HG02588 (cell line): Measurements from ENCODE around the gene COL27A1.

Source experiments
- ATAC-seq: cut with Tn5 transposase; IDR thresholded peaks from one replicate; pipeline ENCODE4 v1.9.1; 2021; ENCODE audit warnings: mild to moderate bottlenecking, moderate library complexity; ENCODE audit not compliant: unreplicated experiment

Gene COL27A1

DNA sequence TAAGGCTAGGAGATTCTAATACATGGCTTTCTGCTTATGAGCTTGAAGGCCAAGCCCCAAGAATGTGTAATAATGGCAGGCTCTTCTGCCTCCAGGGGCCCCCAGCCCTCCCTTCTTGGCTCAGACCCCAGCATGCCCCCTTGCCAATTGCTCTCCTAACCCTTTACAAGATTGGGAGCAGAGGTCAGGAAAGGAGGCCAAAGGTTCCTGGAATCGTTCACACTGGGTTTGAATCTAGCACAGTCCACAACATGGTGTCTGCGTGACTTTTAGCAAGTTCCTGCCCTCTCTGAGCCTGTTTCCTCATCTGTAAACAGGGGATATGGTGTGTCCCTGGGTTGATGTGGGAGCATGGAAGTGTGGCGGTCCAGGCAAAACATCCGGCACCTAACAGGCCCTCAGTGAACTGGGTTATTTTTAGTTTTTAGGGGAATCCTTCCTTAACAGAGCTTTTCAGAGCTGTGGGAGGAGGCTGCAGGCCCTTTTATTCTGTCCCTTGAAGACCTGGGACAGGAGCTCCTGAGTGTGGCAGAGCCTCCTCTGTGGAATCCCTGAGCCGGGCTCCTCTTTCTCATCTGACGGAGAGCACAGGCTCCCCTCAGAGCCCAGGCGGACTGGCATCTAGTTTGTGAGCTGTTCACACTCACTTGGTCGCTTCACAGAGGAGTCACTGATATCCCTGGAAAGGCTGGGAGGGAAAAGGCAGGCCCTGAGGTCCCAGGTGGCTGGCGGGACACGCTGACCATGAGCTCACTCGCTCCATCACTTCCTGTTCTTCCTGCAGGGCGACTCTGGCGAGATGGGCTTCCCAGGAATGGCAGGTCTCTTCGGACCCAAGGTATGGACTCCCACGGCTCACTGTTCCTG lies 144.2 kb downstream of the COL27A1 start:
- no peak for ATAC-seq

DNA sequence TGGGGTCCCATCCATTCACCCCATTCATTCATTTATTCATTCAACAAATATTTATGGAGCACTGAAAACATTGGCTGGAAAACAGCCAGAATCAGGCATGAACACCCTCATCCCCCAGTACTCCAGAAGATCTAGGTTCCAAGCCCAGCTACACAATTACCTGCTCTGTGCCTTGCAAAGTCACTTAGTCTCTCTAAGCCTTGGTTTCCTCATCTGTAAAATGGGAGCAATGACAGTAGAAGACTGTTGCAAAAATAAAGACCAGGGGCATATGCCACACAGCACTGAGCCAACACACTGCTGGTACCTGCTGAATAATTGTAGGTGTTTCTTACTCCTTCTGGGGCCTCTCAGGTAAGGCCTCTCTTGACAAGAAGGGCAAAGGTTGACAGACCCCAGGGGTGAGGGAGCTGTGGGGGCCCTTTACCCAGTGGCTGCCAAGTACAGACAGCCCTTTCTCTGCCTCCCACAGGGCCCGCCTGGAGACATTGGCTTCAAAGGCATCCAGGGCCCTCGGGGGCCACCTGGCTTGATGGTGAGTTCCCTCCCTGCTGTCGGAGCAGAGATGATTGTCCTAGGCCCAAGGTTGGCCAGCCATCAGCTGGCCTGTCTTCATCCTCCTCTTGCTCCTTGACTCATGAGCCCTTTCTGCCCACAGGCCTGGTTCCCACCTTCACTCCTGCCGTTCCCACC lies 145.0 kb downstream of the COL27A1 start:
- ATAC-seq, result no peak

DNA sequence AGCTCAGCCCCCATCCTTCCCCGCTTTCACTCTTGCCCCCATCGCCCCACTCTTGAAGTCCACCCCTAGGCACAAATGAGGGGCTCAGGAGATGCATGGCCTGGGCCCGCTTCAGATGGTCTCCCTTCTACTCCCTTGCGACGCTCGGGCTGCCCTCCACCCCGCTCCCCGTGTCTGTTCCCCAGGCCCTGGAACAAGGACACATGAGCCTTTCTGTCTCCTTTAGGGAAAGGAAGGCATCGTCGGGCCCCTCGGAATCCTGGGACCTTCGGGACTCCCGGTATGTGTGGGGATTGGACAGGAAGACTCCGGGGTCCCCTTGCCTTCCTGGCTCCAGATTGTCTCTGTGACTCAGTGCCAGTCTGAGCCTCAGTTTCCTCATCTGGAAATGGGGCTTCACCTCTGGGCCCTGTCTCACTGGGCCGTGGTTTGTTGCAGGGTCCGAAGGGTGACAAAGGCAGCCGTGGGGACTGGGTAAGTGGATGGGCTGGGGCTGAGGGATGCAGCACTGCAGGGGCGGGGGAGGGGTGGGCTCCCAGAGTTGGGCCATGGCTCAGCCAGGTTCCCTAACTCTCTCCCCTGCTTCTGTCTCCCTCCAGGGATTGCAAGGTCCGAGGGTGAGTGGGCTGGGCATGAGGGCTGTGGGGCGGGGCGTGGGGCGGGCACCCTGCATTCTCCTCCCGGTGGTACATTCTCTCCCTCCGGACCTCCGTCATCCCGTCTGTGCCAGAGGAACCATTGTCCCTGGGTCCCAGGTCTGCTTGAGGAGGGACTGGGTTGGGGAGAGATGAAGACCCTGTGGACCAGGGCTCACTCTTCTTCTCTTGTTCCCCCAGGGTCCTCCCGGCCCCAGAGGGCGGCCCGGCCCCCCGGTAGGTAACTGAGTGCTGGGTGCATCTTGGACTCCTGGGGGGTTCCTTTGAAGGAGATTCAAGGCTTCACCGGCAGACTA lies 145.8 kb downstream of the COL27A1 start:
- no peak for ATAC-seq

DNA sequence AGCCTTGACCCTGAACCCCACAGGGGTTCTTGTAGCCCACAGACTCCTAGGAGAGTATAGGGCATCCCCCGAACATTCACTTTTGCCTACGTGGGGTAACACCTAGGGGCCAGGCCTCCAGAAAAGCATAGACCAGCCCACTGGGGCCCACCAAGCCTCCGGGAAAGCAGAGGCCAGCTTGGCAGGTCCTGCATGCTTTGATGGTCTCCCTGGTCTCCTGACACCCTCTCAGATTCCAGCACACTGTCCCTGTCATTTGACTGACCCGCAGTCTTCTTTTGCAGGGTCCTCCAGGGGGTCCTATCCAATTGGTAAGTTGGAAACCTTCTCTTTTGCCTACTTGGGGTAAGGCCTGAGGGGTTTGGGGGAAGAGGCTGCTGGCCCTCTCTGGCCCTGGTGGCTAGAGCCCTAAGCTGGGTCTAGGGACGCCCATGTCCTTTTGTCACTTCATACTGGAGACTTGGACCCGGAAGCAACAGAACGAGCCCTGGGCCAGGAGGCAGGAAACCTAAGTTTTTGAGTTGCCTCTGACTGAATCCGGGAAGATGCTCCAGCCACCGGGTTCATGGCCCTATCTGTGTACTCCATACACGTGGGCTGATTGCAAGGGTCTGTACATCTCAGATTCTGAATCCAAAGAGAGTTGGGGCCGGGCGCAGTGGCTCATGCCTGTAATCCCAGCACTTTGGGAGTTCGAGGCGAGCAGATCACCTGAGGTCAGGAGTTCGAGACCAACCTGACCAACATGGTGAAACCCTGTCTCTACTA lies 146.6 kb downstream of the COL27A1 start:
- no peak for ATAC-seq

DNA sequence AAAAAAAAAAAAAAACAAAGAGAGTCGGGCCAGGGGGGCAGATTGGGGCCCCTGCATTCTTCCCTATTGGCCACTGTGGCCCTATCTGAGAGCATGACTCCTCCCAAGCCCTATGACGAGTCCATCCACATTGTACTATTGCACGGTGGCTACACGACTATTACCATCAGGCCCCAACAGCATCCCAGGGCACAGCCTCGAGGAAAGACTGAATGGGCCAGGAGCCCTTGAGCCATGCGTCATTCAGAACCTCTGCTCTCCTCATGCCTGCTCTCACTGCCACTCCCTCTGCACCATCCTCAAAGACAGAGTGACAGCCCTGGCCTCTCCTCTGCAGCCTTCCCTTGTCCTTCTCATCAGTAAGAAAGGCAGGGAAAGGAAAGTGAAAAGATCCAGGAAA lies 147.4 kb downstream of the COL27A1 start:
- no peak for ATAC-seq

DNA sequence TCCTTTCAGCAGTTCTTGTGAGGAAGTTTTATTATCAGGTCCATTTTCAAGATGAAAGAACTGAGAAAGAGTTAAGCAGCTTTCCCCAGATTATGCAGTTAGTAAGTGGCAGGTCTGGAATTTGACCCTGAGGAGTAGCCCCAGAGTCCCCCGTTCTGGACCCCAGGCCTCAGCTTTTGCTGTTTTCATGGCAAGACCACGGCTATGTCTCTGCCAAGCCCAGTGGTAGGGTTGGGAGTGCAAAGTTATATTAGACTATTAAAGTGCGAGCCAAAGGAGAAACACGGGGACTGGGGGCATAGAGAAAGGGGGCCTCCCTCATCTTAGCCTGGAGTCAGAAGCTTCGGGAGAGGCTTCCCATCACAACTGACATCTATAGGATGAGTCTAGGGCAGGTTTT lies 148.2 kb downstream of the COL27A1 start:
- ATAC-seq, result no peak

DNA sequence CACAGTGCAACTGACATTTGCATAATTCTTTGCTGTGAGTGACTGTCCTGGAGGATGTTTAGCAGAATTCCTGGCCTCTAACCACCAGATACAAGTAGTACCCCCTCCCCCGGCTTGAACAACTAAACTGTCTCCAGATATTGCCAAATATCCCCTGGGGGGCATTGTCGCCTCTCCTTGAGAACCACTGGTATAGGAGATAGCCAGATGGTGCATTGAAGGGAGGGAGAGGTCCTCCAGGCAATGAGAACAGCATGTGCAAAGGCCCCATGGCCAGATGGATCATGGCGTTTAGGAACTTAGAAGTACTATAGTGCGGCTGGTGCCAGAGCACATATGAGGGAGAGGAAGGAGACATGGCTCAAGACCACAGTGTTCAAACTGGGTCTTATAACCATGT lies 148.6 kb downstream of the COL27A1 start:
- no peak for ATAC-seq

DNA sequence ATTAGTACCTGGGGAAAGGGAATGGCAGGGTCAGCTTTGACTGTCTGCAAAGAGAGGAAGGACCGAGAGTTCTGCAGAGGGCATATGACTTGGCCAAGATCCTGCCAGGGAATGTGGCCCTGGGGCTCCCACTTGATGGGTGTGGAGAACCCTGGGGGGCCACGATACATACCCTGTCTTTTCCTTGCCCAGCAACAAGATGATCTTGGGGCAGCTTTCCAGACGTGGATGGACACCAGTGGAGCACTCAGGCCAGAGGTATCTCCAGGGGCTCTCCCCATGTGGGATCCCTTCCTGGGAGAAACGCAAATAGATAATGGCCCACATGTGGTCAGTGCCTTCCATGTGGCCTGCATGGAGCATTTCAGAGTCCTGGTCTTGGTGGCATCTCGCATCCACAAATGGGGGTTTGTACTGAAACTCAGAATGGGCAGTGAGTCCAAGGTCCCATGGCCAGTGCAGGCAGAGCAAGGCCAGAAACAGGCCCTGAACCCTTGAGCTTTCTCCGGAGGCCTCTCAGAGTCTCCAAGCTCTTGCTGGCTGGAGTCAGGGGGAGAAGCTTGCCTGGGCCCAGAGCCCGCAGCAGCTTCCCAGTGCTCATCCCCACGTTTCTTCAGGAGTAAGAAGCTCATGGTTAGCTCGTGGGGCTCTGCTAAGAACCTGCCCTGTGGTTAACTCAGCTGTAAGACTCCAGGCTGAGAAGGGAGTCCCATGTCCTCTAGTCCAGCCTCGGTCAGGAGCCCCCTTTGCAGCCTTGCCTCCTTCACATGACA lies 149.3 kb downstream of the COL27A1 start:
- no peak for ATAC-seq

DNA sequence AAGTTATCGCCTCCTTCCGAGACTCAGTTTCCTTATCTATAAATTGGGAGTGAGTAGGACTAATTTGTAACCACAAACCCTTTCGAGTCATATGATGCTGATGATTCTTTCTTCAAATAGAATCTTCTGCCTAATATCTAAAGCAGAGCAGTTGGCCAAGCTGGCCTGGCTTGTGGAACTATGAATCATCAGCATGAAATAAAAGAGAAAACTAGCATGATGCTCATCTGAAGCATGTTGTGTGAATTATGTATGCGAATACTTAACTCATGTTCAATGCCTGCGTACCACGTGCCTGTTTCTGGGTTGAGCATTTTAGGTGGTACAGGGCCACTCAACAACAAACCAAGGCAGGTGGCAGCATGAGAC lies 152.5 kb downstream of the COL27A1 start:
- ATAC-seq, result no peak

DNA sequence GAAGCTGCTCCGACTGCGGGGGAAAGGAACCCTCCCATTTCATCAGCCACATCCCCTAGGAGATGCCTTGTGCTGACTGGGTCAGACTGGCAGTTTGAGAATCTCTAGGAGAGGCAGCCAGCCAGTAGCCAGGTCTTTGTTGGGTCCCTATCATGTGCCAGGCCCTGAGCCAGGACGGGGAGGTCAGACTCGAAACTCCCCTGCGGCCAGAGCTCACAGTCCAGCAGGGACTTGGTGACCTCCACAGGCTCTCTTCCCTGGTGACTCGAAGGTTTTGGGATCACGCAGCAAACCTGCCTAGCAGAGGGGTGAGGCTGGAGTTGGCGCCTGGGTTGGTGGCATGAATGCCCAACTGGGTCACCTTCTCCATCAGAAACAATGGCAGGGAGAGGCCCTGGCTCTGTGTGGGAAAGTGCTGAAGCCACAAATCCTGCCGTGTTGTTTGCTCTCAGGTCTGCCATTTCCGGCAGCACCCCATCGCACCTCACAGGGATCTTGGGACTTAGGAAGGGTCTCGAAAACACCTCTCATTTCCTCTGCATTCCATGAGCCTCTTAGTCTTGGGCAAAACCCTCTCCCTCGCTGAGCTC lies 153.1 kb downstream of the COL27A1 start:
- ATAC-seq, result no peak

DNA sequence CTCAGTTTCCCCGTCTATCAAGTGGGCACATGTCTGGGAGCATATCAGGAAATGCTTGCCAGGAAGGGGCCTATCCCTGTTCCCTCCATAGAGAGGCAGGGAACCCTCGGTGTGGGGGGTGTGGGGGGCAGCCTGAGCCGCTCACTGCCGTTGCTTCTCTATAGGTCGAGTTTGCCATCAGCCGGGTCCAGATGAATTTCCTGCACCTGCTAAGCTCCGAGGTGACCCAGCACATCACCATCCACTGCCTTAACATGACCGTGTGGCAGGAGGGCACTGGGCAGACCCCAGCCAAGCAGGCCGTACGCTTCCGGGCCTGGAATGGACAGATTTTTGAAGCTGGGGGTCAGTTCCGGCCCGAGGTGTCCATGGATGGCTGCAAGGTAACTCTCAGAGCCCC lies 153.8 kb downstream of the COL27A1 start:
- ATAC-seq, result no peak

DNA sequence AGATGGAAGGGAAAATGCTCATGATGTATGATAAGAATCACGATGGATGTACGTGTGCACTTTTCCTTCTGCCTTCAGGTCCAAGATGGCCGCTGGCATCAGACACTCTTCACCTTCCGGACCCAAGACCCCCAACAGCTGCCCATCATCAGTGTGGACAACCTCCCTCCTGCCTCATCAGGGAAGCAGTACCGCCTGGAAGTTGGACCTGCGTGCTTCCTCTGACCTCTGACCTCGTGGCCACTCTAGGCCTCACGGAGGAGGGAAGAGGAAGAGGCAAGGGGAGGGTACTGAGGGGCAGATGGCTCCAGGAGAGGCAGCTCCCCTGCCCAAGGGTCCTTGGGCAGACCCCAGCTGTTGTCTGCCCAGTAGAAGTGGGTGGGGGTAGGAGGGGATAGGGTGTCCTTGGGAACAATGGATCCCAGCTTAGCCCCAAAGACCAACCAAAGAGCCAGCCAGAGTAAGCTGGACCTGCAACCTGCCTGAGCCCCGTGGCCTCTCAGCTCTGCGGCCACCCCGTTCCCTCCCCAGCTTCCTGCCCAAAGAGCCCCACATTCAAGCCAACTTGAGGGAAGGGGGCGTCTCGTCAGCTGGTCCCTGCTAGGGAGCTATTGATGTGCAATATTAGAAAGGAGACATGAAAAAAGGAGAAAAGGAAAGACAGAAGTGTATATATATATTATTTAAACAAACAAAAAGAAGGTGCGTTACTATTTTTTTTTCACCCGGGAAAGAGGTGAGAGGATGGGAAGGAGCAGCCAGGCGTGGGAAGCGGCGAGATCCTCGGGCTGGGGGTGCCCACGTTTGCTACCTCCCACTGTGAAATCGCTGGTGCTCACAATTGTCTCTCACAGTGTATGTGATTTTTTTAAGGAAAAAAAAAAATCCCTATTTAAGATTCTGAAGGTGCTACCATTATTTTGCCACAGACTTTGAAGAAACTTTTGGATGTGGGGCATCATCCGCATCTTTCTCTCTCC lies 155.4 kb downstream of the COL27A1 start:
- no peak for ATAC-seq

DNA sequence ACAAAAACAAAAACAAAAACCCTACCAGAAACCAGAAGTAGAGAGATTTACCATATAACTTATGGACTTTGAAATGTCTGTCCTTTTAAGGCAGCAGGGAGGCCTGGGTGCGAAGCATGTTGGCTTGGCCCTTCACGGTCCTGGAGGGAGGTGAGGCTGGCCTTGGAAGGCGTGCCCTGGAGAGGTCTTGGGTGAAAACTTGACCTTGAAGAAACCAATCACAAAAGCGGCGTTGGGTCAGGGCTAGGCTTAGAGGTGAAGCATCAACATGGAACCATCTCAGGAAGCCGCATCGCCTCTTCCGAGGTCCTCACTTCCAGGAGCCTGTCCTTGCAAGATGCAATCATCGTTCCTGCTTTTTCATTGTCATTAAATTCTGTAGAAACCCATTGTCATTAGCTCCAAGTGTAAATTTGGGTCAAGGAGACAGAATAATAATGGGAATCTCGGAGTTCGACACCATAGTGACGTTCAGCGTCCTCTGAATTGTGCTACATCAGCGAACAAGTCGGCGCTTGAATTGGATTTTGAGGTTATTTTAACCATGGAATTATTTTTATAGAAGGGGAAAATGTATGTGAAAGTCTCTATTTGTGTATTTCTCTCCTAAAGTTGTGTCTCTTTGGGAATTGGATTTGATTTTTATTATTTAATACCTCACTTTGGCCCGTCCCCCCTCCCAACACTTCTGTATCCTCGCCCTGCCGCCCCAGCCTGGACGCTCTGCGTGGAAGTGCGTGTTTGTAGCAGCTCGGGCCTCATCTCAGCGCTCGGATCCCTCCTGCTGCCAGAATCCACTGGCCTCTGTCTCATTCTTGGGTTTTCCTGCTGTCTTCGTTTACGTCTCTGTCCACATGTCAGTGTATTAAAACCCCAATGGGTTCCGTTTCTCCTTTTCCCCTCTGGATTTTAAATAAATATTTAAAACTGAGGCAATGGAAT lies 156.5 kb downstream of the COL27A1 start:
- no peak for ATAC-seq

DNA sequence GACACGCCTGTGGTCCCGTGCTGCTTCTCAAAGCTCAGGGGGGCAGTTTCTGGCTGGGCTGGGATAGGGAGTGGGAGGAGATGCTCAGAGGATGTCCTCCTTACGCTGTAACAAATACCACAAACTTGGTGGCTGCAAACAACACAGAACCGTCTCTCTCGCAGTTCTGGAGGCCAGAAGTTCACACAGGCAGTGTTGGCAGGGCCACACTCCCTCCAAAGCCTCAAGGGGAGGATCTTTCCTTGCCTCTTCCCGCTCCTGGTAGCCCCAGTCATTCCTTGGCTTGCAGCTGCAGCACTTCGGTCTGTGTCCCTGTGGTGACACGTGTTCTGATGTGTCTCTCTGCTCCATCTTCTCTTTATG lies 157.2 kb downstream of the COL27A1 start:
- no peak for ATAC-seq

DNA sequence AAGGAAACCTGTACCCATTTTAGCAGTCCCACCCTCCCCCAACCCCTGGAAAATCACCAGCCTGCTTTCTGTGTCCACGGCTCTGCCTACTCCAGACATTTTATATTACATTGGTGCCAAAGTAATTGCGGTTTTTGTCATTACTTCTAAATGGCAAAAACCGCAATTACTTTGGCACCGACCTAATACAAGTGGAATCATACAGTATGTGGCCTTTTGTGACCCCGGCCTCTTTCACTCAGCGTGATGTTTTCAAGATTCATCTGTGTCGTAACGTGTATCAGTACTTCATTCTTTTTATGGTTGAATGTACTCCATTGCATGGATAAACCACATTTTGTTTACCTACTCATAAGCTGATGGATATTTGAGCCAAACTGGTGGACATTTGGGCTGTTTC lies 157.8 kb downstream of the COL27A1 start:
- ATAC-seq, result no peak

DNA sequence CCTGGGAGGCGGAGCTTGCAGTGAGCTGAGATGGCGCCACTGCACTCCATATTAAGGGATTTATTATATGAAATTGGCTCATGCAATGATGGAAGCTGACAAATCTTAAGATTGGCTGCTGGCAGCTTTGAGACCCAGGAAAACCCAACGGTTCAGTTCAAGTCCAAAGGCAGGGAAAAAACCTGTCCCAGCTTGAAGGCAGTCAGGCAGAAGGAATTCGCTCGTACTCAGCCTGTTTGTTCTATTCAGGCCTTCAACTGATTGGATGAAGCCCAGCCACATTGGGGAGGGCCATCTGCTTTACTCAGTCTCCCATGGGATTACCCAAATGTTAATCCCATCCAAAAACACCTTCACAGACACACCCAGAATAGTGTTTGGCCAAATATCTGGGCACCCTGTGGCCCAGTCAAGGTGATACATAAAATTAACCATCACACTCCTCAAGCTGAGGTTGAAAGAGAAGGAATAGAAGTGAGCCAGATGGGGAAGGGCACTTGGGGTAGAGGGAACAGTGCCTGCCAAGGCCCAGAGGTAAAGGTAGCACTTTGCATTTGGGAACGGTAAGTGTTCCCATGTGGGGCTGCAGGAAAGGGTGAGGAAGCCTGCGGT lies 159.0 kb downstream of the COL27A1 start:
- no peak for ATAC-seq
